ENCODE results near the gene GGCX. TPM values are rescaled to one million over a fixed set of nuclear protein-coding genes. Genes with fewer than 3 reads are reported as not detected.

GGCX gene
- 10 to 100 TPM in 3 of 4 donors, 1 to 10 TPM in 1; 7.9 to 31.3 (median 23.5) TPM for total RNA-seq

DNA sequence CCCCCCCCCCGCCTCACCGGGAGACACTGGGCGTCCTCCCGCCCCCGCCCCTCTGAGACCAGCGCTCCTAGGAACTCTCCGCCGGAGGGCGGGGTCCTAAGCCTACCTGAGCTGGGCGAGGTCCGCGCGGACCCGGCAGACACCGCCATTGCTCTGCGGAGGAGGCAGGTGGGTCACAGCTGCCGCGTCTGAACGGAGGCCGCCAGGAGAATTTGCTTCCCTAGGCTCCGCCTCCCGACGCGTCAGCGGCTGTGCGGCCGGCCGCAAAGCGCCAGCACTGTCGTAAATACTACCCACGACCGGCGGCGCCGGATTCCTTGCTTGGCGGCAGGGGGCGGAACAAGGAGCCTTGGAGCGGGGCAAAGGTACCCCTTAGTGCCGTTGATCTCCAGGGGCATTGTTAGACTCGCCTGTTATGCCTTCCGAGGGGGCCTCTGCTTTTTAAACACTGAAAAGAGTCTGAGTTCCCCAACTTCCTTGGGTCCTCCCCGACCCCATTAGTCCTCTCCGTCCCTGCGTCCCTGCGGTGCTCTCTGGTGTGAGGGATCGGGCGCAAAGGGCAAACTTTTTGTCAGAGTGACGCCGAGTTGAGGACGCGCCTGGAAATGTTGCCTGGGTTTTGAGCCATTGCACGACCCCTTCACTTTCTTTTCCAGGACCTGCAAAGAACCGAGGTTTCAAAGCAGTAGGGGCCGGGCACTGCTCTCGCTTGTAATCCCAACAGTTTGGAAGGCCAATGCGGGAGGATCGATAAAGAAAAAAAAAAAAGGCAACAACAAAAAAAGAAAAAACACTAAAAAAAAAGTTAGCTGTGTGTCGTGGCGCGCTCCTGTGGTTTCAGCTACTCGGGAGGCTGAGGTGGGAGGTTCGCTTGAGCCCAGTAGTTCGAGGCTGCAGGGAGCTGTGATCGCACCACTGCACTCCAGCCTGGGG lies at the start of gene GGCX:
Gene GGCX, minus strand, starts transcription at position 214 of the 933 bp plus-strand sequence. Its CDS starts 65 bp downstream, at position 149.
- in situ Hi-C loops (cut with MboI; ENCODE audit: low pct_ligation_motif_present in 1 of 4, low pct_unique_long_range_greater_than_20kb in 1 of 4, low sequenced_read_pairs in 3 of 4) (no loop called here), intact Hi-C loops (cut with DNase I; ENCODE audit: low total_unique reads) (no loop called here)
- WGBS, 2 donors (ENCODE audit: low coverage in 1 of 2): 5% methylated on average over 51 of the region's 64 CpGs; no CpG with 5 or more reads in 1 of the 2 donors
- H3K9me3 ChIP-seq: no peaks in the 10 kb centered on the region
- TF ChIP-seq POLR2AphosphoS5 (IDR thresholded peaks at IDR 0.05) (peak; percentile 86 to 95 (median 92)), EP300 (IDR thresholded peaks at IDR 0.05; ENCODE audit: low read depth) (no peak), POLR2A (IDR thresholded peaks at IDR 0.05) (peak; percentile 93)
- TF ChIP-seq, protein P1, sequence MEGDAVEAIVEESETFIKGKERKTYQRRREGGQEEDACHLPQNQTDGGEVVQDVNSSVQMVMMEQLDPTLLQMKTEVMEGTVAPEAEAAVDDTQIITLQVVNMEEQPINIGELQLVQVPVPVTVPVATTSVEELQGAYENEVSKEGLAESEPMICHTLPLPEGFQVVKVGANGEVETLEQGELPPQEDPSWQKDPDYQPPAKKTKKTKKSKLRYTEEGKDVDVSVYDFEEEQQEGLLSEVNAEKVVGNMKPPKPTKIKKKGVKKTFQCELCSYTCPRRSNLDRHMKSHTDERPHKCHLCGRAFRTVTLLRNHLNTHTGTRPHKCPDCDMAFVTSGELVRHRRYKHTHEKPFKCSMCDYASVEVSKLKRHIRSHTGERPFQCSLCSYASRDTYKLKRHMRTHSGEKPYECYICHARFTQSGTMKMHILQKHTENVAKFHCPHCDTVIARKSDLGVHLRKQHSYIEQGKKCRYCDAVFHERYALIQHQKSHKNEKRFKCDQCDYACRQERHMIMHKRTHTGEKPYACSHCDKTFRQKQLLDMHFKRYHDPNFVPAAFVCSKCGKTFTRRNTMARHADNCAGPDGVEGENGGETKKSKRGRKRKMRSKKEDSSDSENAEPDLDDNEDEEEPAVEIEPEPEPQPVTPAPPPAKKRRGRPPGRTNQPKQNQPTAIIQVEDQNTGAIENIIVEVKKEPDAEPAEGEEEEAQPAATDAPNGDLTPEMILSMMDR (IDR thresholded peaks at IDR 0.05): peak in 2 of 5 experiments; percentile 21 to 31
- H3K27me3 ChIP-seq: no peaks in the 10 kb centered on the region
- H3K4me3 ChIP-seq: peak within 1 kb of the TSS; percentile 17 to 83 (median 76)
- peak within 1 kb of the TSS; percentile 86 to 92 (median 90) for H3K27ac ChIP-seq
- peaks cover 9 to 28% (median 13%) of the 10 kb centered on the region in 4 donors for H3K4me1 ChIP-seq
- no peaks in the 10 kb centered on the region for H3K36me3 ChIP-seq
- peak; percentile 97 for DNase-seq

DNA sequence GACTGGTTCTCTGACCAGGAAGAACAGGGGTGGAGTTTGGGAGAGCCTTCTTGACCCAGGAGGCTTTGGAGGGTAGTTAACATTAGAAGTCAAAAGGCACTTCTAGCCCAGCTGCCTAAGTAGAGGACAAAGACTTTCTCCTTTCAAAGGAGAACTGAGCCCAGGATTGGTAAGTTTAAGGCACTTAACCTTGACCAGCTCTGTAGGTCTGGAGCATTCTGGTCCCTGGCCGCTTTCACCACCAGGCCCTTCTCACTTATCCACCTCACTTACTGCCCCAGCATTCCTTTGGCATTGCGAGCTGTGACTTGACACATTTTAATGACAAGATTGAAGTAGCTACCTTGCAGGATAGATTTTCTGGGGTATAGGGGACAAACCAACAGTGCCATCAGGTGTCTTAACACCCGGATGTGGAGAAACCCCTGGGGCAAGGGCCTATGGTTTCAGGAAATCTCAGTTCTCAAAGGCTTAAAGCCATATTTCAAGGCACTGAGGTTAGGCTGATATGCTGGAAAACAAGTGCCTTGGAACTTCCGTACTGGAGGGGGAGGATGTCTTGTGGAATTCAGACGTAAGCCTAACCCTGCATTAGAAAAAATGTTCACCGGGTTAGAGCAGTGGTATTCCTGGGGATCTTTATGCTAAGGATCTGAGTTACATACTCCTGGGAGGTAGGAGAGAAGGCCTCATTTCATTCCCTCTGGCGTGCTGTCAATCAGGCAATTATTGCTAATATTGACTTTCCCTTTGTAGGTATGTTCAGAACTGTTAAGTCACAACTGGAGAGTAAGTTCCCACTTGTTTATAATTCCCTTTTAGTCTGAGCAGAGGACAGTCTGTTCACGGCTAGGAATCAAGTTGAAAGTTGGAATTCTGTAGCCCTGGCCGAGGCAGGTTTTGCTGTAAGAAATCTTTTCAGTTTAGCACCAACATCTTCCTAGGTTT lies 46.2 kb upstream of the GGCX start:
- Histone ChIP-seq H3K4me1 (peaks cover 20 to 36% (median 29%) of the 10 kb centered on the region in 4 donors), H3K27me3 (no peaks in the 10 kb centered on the region), H3K36me3 (peaks cover 0 to 9% (median 0%) of the 10 kb centered on the region in 4 donors), H3K27ac (no peak overlapping the region), H3K9me3 (no peaks in the 10 kb centered on the region), H3K4me3 (no peak overlapping the region)
- in situ Hi-C loops (cut with MboI; ENCODE audit: low pct_ligation_motif_present in 1 of 4, low pct_unique_long_range_greater_than_20kb in 1 of 4, low sequenced_read_pairs in 3 of 4) (no loop called here), intact Hi-C loops (cut with DNase I; ENCODE audit: low total_unique reads) (no loop called here)
- TF ChIP-seq EP300 (IDR thresholded peaks at IDR 0.05; ENCODE audit: low read depth): no peak
- 80 to 89% methylated on average over 1 to 9 of the region's 9 CpGs for WGBS, 2 donors (ENCODE audit: low coverage in 1 of 2)
- DNase-seq: no peak

DNA sequence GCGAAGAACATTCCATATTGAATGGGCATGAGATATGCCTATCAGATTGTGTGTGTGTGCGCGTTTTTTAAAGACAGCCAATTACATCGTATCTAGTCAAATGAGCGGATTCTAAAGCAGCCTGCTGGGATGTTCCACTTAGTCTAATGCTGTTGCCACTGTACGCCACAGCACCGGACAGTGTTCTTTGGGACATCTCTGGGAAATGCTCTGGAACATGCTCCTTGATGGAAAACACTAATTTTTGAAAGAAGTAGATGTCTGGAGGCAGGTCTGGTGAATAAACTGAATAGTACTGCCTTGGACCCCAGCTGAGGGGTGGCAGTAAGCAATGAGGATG lies 44.8 kb upstream of the GGCX start:
- no peak for TF ChIP-seq EP300 (IDR thresholded peaks at IDR 0.05; ENCODE audit: low read depth)
- TF ChIP-seq POLR2AphosphoS5 (IDR thresholded peaks at IDR 0.05): no peak
- TF ChIP-seq, protein P1 (IDR thresholded peaks at IDR 0.05): no peak
- TF ChIP-seq POLR2A (IDR thresholded peaks at IDR 0.05): no peak
- no peak for DNase-seq
- Histone ChIP-seq H3K9me3 (no peaks in the 10 kb centered on the region), H3K27me3 (no peaks in the 10 kb centered on the region), H3K4me3 (no peak overlapping the region), H3K27ac (peak overlapping the region in 2 of 4 donors; percentile 5 to 42), H3K36me3 (peaks cover 0 to 9% (median 0%) of the 10 kb centered on the region in 4 donors), H3K4me1 (peaks cover 27 to 39% (median 33%) of the 10 kb centered on the region in 4 donors)
- 74 to 80% methylated on average over 3 to 7 of the region's 7 CpGs for WGBS, 2 donors (ENCODE audit: low coverage in 1 of 2)
- in situ Hi-C loops (cut with MboI; ENCODE audit: low pct_ligation_motif_present in 1 of 4, low pct_unique_long_range_greater_than_20kb in 1 of 4, low sequenced_read_pairs in 3 of 4): no loop called here
- intact Hi-C loops (cut with DNase I; ENCODE audit: low total_unique reads): no loop called here

DNA sequence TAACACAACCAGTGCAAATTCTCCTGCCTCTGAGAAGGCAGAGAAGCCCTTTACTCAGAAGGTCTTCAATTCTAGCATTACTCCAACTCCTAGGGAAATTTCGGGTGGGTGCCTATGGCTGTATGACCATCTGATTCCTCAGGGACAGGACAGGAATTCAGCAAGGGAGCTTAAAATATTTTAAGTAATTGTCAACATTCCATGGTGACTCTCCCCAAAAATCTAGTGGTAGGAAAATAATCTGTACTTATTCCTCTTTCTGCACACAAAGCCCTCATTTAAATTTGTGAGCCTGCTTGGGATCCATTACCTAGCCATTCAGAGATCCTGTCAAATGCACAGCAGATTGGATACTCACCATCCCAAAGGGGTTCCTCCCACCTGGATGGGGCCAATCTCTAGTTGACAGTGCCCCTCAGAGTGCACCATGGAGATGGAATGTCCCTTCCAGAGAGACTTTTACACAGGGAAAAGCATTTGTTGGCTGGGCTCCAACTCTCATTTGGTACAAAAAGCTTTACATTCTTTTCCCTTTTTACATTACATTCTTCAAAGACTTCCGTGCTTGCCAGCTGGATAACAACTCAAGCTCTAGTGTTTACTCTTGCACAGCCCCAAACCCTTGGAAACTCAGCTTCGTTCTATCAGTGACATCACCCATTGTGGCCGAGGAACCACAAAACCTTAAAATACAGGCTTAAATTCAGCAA lies 44.3 kb upstream of the GGCX start:
- H3K4me1 ChIP-seq: peaks cover 23 to 39% (median 33%) of the 10 kb centered on the region in 4 donors
- TF ChIP-seq, protein P1 (IDR thresholded peaks at IDR 0.05): no peak
- no peak for TF ChIP-seq EP300 (IDR thresholded peaks at IDR 0.05; ENCODE audit: low read depth)
- TF ChIP-seq POLR2AphosphoS5 (IDR thresholded peaks at IDR 0.05): no peak
- no peak for TF ChIP-seq POLR2A (IDR thresholded peaks at IDR 0.05)
- intact Hi-C loops (cut with DNase I; ENCODE audit: low total_unique reads): no loop called here
- H3K36me3 ChIP-seq: peaks cover 0 to 9% (median 0%) of the 10 kb centered on the region in 4 donors
- H3K9me3 ChIP-seq: no peaks in the 10 kb centered on the region
- DNase-seq: no peak
- in situ Hi-C loops (cut with MboI; ENCODE audit: low pct_ligation_motif_present in 1 of 4, low pct_unique_long_range_greater_than_20kb in 1 of 4, low sequenced_read_pairs in 3 of 4): no loop called here
- peak overlapping the region in 2 of 4 donors; percentile 5 to 42 for H3K27ac ChIP-seq
- H3K4me3 ChIP-seq: no peak overlapping the region
- 66 to 77% methylated on average over 3 to 4 of the region's 4 CpGs for WGBS, 2 donors (ENCODE audit: low coverage in 1 of 2)
- no peaks in the 10 kb centered on the region for H3K27me3 ChIP-seq
